Measurements from ENCODE around the gene SHANK1.

The SHANK1 gene

DNA sequence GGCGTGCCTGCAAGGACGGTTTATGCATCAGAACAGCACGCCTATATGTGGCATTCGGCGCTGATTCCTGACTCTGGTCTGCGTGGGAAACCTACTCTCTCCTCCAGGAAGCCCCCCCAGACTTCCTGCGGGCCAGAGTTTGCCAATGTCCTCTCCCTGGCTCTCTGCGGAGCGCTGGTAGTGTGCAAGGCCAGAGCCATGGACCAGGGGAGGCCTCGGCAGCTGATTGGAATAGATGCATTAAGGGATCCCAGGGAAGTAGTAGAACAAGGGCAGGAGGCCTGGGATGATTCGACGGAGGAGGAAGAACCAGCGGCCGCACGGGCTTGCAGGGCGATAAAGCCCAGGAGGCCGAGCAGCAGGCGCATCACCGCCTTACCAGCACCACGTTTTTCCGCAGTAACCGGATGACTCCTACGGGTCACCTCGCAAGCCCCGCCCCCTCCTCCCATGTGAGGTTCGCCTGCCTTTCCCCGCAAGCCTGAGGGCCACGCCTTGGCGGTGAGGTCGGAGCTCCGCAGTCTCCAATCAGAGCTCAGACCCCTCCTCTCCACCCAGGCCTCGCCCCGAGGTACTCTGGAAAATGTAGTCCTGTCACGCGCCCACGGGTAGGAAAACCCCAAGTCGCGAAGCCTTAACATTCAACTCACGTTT, 8.6 kb upstream of the SHANK1 start:
- DNase-seq (ENCODE audit: low read depth): peak; percentile 59

- DNase-seq (ENCODE audit: low read depth): no peak
Measured at GRCh38 chr19:50725911-50726230, 6.3 kb upstream of the SHANK1 start.

GRCh38 chr19:50725218-50725910, 5.8 kb upstream of the SHANK1 start:
- DNase-seq (ENCODE audit: low read depth): peak; percentile 29

DNA sequence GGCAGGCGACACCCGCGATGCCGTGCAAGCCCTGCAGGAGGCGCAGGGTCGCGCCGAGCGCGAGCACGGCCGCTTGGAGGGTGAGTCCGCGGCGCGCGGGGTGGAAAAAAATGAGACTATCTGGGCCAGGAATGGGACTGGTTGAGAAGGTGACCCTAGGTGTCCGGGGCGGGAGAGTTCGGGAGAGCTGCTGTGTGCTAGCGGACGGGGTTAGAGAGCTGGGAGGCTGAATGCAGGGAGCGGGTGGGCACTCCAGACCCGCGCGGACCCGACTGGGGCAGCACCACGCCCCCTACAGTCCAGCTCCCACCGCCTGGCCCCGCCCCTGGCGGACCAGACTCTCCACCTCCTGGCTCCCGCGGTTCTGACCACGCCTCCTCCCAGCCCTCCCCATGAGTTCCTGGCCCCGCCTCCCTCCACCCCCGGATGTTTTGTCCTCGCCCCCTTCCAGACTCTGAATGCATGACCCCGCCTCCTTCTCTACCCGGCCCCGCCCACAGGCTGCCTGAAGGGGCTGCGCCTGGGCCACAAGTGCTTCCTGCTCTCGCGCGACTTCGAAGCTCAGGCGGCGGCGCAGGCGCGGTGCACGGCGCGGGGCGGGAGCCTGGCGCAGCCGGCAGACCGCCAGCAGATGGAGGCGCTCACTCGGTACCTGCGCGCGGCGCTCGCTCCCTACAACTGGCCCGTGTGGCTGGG, 5.1 kb upstream of the SHANK1 start:
- DNase-seq (ENCODE audit: low read depth): peak; percentile 93

DNA sequence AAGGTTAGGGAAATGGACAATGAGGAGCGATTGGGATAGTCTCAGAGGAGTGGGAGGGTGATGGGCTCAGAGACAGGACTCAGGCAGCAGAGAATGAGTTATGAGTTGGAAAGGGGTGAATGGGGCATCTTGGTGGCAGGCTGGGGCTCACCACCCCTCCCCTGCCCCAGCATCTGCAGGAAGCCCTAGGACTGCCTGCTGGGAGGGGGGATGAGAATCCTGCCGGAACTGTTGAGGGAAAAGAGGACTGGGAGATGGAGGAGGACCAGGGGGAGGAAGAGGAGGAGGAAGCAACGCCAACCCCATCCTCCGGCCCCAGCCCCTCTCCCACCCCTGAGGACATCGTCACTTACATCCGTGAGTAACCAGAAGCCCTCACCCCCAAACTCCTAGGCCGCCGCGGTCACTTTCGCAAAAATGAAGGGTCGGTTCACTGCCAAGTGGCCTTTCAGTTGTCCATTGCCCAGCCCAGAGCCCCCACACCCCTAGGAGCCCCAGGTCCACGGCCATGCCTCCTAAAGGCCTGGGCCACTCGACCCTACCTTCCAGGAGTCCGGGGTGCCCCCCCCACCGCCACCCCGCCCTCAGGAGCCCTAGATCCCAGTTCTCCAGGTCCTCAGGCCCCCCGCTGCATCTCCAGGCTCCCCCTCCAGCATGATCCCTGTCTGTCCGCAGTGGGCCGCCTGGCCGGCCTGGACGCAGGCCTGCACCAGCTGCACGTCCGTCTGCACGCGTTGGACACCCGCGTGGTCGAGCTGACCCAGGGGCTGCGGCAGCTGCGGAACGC, 4.3 kb upstream of the SHANK1 start:
- no peak for DNase-seq (ENCODE audit: low read depth)

DNA sequence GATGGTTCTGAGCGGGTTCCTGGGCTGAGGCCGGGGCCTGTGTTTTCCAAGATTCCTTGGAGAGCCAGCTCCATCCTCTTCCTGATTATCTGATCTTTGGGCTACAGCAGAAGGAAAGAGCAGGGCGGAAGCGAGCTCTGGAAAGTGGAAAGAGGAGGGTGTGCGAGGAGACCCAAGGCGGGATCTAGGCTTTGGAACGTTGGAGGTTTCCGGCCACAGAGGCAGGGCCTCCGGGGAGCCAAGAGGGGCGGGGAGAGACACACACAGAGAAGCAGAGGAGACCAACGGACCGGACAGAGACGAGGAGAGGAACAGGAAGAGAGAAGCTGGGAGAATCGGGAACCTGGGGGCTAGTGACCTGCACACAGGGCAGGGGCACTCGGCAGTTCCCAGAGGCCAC, 3.5 kb upstream of the SHANK1 start, which contains the start of gene CLEC11A:
Gene CLEC11A (plus strand): TSS at position 296 of the 400 bp plus-strand sequence. CDS start 162 bp downstream, outside the sequence.
- DNase-seq (ENCODE audit: low read depth): no peak

GRCh38 chr19:50722201-50723013, 2.8 kb upstream of the SHANK1 start:
- no peak for DNase-seq (ENCODE audit: low read depth)

DNA sequence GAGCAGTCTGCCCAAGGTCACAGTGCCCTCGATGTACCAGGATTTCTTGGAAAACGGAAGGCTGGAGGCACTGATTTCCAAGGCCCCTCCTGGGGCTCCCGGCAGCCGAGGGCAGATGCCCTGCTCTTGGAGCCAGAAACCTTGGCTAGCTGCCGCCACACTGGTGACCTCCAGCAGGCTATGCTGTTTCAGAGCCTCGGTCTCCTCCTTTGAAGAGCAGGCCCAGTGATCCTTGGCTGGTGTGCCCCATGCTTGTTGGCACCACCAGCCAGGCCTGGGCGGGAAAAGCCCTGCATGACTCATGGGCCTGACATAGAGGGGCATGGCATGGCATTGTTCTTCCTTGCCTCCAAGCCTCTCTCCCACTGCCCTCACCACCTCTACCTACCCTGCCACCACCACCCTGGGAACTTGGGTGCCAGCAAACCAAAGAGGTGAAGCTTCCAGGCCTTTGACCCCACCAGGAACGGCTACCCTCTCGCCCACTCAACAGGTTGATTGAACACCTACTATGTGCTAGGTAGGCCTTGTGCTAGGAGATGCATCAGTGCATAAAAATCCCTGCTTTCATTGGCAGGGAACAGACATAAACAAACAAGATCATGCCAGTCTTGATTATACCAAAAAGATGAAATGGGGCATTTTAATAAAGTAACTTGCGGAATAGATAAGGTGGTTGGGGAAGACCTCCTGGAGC, 2.0 kb upstream of the SHANK1 start:
- no peak for DNase-seq (ENCODE audit: low read depth)

- no peak for DNase-seq (ENCODE audit: low read depth)
Measured at GRCh38 chr19:50720921-50721381, 1.3 kb upstream of the SHANK1 start.

GRCh38 chr19:50720181-50720920, 749 bp upstream of the SHANK1 start:
- DNase-seq (ENCODE audit: low read depth): no peak

- no peak for DNase-seq (ENCODE audit: low read depth)
Measured at GRCh38 chr19:50719119-50719435, 525 bp downstream of the SHANK1 start.

- no peak for DNase-seq (ENCODE audit: low read depth)
Measured at GRCh38 chr19:50718255-50719118, 1.1 kb downstream of the SHANK1 start.

GRCh38 chr19:50717891-50718254, 1.7 kb downstream of the SHANK1 start:
- DNase-seq (ENCODE audit: low read depth): no peak

DNA sequence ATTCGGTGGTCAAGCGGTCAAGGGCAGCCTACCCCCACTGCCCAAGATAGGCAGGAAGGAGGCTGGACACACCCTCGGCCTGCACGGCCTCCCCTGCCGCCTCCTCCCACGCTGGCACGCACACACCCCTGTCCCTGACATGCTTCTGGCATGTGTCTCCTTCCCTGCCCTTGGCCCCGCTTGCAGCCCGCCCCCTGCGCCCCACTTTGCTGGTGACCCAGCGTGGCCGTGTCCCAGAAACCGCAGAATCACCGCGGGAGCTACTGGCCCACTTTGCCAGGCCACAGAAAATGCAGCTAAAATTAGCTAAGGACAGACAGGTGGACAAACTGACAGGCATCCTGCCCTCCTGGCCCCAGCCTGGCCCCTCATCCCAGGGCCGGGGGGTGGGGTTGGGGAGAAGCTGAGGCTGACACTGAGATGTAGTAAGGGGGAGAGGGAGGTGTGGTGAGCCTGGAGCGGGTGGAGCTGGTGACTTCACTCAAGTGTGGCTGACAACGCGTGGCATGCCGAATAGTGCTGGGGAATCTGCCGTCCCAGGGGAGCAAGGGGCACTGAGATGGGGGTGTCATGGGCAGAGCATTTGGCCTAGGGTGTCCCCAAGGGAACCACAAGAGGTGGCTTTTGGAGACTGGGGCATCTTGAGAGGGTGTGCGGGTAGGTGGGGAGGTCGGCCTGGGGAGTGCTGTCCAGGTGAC, 2.4 kb downstream of the SHANK1 start:
- no peak for DNase-seq (ENCODE audit: low read depth)

DNA sequence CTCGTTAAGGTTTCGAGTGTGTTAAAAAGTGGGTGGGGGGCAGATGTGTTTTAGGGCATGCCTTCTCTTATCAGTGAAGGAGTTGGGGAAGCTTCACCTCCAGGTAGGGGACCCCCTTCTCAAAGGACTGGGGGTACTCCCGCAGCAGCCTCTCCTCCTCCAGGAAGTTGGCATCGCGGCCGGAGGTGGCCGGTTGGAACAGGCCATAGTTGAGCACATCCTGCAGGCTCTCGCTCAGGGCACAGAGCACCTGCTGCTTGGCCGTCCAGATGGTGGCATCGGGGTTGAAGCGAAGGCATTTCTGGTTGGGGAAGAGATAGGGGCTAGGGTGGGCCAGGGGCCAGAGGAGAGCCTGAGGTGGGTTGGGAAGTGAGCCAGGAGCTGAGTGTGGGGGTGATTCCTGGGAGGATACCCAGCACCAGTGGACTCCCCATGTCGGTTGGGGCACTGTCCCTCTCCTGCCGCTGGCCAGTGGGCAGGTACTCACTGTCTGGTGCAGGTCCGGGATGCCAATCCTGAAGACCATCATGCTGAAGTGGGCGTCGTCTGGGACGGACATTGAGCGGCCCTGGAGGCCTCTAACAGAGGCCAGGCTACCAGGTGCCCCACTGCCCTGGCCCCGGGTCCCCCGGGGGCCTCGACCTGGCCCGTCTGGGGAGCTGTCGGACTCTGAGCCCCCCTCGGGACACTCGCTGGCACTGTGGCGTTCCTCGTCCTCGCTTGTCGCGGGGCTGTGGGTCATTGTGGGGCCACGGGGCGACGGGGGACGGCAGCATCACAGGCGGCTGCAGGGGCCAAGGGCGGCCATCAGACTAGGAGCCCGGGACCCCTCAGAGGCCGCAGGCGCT, 3.2 kb downstream of the SHANK1 start:
- no peak for DNase-seq (ENCODE audit: low read depth)

DNA sequence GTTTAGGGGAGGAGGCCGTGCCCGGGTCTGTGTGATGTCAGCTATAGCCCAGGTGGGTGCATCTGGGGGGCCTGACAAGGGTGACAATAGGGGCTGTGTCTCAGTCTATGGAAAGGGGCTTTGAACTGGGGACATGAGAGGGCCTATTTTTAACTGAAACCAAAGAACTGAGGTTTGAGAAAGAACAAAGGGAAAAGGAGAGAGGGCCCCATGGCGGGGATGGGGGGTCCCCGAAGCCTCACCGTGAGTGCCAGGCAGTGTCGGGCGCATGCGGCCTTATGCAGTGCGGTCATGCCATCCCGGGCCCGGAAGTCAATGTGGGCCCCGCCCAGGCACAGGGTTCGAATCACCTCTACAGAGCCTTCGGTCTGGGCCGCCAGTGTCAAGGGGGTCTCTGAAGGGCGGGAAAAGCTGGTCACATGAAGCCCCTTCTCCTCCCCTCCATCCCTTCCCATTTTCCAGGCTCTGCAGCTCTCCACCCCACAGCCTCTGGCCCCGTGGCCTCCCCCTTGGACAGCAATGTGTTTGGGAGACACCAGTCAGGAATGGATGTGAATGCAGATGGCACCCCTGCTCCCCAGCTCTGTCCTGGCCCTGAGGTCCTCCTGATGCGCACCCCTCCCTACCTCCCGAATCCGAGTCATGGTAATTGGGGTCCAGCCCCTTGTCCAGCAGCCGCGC, 5.9 kb downstream of the SHANK1 start:
- no peak for DNase-seq (ENCODE audit: low read depth)

DNA sequence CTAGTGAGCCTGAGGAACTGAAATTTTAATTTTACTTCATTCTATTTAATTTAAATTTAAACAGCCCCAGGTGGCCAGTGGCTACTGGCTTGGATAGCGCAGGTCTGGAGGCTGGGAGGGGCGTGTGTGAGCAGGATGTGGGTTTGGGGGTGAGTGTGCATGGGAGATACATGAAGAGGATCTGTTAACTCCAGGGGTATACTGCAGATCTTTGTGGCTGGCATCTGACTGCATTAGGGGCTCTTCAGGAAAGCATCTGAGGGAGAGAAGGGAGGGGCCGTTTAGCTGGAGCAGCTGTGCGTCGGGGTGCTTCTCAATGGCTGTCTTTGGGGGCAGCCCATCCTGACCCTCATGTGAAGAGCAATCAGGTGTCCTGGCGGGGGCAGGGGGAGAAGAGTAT, 6.8 kb downstream of the SHANK1 start:
- DNase-seq (ENCODE audit: low read depth): no peak
